Hippocampal formation (tissue), 2 donors: ENCODE results near the gene MBD6.

Experiments used
- DNase-seq, 2 donors: peaks; one replicate each; lab custom pipeline; 2025; lab: John Stamatoyannopoulos, UW

The MBD6 gene

GRCh38 chr12:57528831-57529555 is 6.4 kb downstream of the MBD6 start:
- DNase-seq, result no peak

GRCh38 chr12:57529831-57530230 is 7.2 kb downstream of the MBD6 start:
- DNase-seq, result no peak

DNA sequence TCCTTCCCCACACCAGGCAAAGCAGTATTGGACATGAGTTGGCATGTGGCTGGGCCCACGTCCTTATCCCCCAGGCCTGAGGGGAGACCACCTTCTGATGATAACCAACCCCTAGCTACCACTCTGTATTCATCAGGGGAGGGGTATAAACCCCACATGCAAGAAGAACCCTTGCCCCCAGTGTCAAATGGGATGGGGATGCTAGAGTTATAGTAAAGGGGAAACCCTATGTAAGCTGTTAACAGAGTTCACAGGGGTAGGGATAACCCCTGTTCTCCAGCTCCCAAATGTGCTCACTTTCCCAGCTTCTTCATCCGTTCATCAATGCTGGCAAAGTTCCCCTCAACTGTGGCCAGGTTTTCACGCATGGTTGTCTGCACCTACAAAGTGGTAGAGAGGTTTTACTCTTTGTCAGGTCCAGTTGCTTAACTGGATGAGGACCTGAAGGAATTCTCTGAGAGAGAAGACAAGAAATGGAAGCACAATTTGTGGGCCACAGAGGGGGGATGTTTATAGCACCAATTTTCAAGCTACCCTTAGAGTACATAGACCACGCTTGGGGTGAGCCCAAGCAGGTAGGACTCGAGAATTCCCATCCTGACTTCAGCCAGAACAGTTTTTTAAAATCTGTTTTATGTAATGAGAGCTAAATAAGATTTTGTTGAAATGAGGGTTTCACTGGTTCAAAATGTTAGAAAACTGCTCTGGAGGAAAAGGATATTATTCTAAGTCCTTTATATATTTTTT is 7.9 kb downstream of the MBD6 start:
- DNase-seq, result no peak

DNA sequence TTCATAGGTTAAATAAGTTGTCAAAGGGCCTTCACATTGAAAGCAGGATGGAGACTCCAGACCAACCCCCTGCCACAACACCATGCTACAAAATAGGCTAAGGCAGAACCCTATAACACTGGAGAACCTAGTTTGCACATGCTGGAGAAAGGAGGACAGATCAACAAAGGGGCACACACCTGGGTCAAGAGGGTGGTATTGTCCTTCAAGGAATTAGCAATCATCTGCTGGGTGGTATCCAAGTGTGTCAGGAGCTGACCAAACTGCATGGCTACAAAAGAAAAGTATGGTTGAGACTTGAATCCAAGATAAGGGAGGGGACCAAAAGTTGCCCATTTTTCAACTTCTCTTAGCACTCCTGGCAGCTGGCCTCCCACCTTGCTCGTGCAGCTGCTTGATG is 9.2 kb downstream of the MBD6 start:
- no peak for DNase-seq

GRCh38 chr12:57533108-57533507 is 10.5 kb downstream of the MBD6 start:
- DNase-seq, result no peak

- no peak for DNase-seq
Observed at GRCh38 chr12:57534250-57534649, 11.6 kb downstream of the MBD6 start.

DNA sequence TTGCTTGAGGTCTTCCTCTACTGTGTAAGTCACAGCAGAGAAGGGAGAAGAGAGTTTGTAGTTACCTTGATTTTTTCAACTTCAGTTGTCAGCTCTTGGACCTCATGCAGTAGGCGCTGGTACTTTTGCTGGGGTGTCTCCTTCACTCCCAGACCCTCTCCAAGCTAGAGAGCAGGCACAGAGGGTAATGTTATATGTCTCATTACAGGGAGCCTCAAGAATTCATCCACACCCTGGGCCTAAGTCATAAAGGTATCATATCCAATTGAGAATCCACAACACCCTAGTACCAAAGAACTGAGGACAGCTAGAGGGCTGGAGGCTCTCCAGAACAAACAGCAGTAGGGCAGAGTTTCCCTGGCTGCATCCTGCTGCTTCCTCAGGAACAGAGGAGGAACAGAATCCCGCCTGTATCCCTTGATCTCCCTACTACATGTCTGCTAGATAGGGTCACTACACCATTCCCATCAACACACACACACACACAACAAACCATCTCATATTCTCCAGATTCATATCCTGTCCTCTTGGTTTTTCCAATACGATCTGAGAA is 12.4 kb downstream of the MBD6 start:
- DNase-seq, result no peak

DNA sequence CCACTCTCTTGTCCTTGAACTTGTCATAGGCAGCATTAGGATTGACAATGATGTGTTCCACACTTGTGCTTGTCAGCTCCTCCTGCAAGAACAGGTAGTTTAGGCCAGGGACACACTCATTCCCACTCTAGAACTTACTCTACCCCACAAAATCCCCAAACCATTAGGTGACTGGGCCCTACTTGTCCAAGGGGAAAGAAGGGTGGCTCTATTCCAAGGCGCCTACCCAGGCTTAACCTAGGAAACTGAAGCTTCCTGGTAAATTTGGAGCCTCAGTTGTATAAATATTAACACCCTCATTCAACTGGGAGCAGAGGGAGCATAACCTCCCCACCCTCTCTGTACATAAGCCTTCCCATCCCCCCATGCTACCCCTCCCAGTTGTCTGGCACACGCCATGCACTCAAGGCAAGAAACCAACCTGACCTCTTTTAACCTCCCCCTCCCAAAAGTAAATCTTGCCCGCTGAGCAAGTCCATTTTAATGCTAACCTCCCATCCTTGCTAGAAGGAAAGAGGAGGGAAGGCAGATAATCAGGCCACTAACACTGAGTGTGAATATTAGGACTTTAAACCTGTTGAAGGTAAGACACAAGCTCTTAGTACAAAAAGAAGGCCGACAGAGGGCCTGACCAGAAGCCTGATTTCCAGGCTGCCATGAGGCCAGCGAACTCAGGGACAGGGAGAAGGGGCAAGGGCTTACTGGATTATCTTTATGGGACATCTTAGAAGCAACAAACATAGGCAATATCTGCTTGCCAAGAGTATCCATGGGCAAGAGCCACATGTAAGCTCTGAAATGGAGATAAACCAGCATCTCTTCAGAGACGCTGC is 13.4 kb downstream of the MBD6 start:
- no peak for DNase-seq

DNA sequence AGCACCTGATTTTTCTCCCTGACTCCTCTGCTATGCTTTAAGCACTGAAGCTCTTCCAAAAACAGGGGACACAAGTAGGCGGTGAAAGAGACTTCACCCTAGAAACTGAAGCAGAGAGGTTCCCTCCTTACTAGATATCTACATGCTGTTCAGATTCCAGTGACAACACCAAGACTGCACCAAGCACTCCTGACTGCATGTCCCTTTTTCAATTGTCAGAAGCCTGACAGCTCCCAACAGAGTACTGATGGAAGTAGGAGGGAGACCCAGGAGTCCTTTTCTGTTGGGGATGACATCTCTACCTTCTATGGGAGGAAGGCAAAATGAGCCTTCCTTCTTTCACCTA is 13.9 kb downstream of the MBD6 start:
- DNase-seq, result no peak

- no peak for DNase-seq
Observed at GRCh38 chr12:57539134-57539768, 16.6 kb downstream of the MBD6 start.

DNA sequence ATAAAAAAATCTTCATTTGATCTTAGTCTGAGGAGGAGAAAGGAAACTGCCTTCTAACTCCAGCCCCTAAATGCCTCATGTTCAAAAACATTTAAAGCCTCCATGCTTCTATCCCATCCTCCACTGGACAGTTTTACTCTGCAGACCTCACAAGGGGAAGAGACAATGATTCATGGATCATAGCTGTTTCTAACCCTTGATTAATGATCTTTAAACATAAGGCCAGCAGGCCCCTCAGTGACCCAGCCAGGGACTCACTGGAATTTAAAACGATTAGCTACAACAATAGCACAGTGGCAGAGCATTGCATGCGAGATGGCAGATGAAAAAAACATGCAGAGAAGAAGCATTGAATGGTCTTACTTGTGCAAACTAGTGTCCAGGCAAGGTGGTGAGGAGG is 18.4 kb downstream of the MBD6 start:
- no peak for DNase-seq

- no peak for DNase-seq
Observed at GRCh38 chr12:57541717-57542116, 19.1 kb downstream of the MBD6 start.

GRCh38 chr12:57543581-57543980 is 21.0 kb downstream of the MBD6 start:
- DNase-seq, result no peak

DNA sequence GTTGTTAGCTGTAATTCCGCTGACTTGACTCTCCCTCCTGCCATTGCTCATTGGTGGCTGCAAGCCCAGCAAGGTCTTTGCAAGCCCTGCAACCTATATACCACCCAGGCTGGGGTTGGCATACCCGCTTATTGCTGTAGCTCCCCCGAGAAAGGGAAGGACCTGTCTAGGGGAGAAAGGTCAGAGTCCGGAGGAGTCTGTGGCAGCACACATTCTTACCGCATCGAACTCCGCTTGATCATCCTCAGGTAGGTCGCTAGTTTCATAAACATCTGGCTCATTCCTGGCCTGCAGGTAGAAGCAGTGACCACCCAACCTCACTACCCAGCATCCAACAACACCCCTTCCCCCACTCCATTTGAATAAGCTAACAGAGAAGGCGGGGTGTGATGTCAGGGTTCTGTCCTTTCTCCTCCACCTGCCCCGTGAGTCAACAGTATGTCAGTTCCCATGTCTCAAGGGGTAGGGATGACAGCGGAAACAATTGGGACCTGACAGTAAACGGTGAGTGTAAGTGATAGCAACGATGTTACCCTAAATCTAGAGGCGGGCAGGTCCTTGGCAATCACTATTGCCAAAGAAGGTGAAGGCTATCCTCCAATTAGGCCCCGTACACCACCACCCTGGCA is 23.3 kb downstream of the MBD6 start:
- DNase-seq, result no peak

DNA sequence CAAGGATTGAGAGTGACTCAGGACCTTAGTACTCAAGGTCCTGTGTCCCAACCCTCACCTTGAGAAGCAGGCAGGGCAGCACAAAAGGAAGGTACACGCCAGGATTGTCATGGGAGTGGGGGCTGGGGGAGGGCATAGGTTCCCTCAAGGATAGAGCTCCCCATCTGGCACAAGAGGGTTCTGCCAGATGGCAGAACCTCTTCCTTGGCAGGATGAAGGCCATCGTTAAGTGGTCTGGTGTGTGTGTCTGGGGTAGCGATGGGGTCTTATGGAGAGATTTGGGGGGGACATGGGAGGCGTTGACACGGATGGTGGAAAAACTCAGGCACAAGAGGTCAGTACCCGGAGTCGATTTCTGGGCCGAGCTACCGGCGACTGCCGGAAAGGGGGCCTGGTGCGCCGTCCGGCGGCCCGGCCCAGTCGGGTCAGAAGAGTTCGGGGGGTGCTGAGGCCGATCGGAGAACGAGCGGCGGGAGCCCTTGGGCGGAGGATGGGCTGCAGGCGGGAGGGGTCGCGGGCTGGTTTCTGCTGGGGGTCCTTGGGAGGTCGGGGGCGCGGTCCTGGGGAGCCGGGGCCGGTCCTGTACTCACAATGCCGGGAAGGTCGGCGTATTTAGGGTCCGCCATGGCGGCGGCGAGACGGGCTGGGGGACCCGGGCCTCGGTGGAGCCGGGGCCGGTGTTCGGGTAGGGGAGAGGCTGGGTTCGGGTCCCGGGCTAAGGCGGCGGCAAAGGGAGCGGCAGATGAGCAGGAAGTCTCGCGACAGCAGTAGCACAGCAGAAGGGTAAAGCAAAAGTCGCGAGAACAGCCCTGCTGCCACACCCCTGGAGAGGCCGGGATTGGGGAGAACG is 24.0 kb downstream of the MBD6 start, which contains the start of gene DCTN2:
DCTN2 (minus strand) TSS at position 755 of the 850 bp plus-strand sequence; CDS start at position 626, 129 bp downstream.
- peak; percentile 92 to 98 for DNase-seq

DNA sequence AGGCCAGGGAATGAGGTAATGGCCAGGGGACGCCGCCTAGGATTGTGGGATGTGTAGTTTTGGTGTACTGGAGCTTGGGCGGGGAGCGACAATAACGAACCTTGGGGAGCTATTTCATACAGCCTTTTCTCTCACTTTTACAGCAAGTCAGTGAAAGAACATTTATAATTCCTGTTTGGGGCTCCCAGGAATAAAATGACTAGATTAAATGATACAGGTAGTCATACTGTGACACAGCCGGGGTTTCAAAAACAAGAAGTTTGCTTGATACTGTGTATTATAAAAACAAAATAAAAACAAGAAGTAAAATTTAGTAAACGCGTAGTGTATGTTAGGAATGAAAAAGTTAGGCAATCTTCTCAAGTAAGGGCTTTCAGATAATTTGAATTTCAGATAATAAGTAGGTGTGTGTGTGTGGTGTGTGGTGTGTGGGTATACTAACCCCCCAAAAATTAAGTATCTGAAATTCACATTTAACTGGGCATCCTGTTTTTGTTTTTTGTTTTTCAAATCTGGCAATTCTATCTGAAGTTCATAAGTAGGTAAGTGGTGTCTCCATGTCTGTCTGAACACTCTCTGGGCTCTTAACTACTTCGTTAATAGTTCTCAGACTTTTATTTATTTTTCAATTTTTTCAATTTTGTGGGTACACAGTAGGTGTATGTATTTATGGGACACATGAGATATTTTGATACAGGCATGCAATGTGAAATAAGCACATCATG is 24.8 kb downstream of the MBD6 start:
- no peak for DNase-seq

GRCh38 chr12:57548013-57548315 is 25.3 kb downstream of the MBD6 start:
- no peak for DNase-seq

DNA sequence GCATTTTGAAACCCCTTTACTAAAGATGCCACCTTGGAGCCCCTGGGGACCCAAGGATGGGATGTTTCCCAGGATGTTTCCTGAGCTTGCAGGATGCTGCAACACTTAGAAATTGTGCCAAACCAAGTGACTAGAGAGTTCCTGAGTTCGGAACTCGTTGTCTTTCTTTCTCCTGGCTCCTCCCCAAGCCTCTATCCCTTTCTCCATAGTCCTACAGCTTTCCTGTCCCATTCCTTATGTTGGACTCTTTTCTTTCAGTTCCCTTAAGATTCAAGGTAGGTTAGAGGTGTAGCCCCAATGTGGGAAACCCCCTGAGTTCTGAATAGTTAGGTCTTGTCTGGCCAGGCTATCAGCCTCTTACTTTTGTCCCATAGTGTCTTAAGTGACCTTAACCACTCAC is 25.9 kb downstream of the MBD6 start:
- DNase-seq, result no peak

DNA sequence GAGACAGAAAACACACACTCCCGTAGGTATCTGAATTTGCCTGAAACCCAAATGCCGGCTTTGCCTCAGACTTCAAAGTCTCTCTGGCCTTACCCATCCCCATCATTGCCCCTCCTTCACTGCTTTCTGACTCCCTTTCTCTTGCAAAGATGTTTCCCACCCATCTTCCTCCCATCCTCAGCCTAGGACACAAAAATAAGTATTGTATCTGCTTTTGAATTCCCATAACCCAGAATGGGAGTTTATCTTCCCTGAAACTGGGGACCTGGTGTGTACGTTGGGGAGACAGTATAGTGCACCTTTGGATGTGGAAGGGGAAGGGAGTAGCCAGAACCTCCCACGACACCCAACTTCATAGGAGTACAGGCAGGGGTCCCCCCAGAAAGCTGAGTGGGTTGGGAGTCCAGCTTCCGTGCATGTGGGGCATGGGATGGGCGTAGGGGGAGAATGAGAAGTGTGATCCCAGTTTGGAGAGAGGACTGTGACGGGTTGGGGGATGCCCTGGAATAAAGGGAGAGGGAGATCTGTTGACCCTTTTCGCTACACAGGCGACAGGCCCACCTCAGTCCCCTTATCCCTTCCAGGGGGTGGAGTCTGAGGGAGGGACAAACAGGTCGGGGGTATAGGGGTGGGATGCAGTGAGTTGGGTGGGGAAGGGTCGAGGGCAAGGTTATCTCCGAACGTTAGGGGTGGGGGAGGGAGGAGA is 26.7 kb downstream of the MBD6 start:
- no peak for DNase-seq
